Astrocyte (in vitro differentiated cells and primary cell): Measurements from ENCODE around the gene ADM5. TPM values are rescaled to one million over a fixed set of nuclear protein-coding genes. Genes with fewer than 3 reads are reported as not detected.

ENCODE experiments used
- DNase-seq: peaks from one replicate; pipeline ENCODE4 v3.0.0-alpha.2; 2010; ENCODE audit warnings: low read depth
- FAIRE-seq: peaks from 2 replicates; lab custom pipeline; 2011; peaks lifted over from hg19 to GRCh38; lab: Jason Lieb, UNC
- H2AFZ ChIP-seq: 2 replicates; pipeline ENCODE4 v1.6.0; 2012; ENCODE audit warnings: low read depth, low read length, inconsistent platforms
- H3K27ac ChIP-seq: 2 replicates; pipeline ENCODE4 v1.5.1; 2011; ENCODE audit warnings: low read depth, low read length, inconsistent platforms
- H3K27me3 ChIP-seq: 2 replicates; pipeline ENCODE4 v1.6.0; 2011; ENCODE audit warnings: low read length, inconsistent platforms; ENCODE audit not compliant: insufficient read depth
- H3K36me3 ChIP-seq: 2 replicates; pipeline ENCODE4 v1.5.1; 2011; ENCODE audit warnings: low read length, inconsistent platforms; ENCODE audit not compliant: insufficient read depth
- H3K4me1 ChIP-seq: 2 replicates; pipeline ENCODE4 v1.5.1; 2011; ENCODE audit warnings: low read length, inconsistent platforms; ENCODE audit not compliant: insufficient read depth
- H3K4me2 ChIP-seq: 2 replicates; pipeline ENCODE4 v1.6.0; 2012; ENCODE audit warnings: low read length, inconsistent platforms
- H3K4me3 ChIP-seq: 2 replicates; pipeline ENCODE4 v1.5.1; 2011; ENCODE audit warnings: low read depth, mild to moderate bottlenecking, low read length, inconsistent platforms; ENCODE audit not compliant: insufficient read depth
- H3K79me2 ChIP-seq: 2 replicates; pipeline ENCODE4 v1.6.0; 2012; ENCODE audit warnings: mild to moderate bottlenecking, low read length, inconsistent platforms; ENCODE audit not compliant: insufficient read depth
- H3K9ac ChIP-seq: 2 replicates; pipeline ENCODE4 v1.6.0; 2012; ENCODE audit warnings: mild to moderate bottlenecking, low read length, inconsistent platforms
- H3K9me3 ChIP-seq: 2 replicates; pipeline ENCODE4 v1.5.1; 2012; ENCODE audit warnings: low read depth, mild to moderate bottlenecking, low read length, inconsistent platforms; ENCODE audit not compliant: insufficient read depth
- H4K20me1 ChIP-seq: 2 replicates; pipeline ENCODE4 v1.6.0; 2012; ENCODE audit warnings: low read length, inconsistent platforms; ENCODE audit not compliant: insufficient read depth
- H3K27ac Mint-ChIP-seq: one replicate; pipeline ENCODE4 v1.8.0; 2021; ENCODE audit warnings: mild to moderate bottlenecking, mixed read lengths; ENCODE audit not compliant: unreplicated experiment
- H3K27me3 Mint-ChIP-seq: one replicate; pipeline ENCODE4 v1.8.0; 2021; ENCODE audit warnings: low read depth, mixed read lengths; ENCODE audit not compliant: unreplicated experiment
- H3K36me3 Mint-ChIP-seq: one replicate; pipeline ENCODE4 v1.8.0; 2021; ENCODE audit warnings: low read depth, mixed read lengths; ENCODE audit not compliant: unreplicated experiment
- H3K4me1 Mint-ChIP-seq: one replicate; pipeline ENCODE4 v1.8.0; 2021; ENCODE audit warnings: low read depth, mixed read lengths; ENCODE audit not compliant: unreplicated experiment
- H3K4me3 Mint-ChIP-seq: one replicate; pipeline ENCODE4 v1.8.0; 2021; ENCODE audit warnings: mild to moderate bottlenecking, moderate library complexity, mixed read lengths; ENCODE audit not compliant: unreplicated experiment
- H3K9me3 Mint-ChIP-seq: one replicate; pipeline ENCODE4 v1.8.0; 2021; ENCODE audit warnings: mild to moderate bottlenecking, mixed read lengths; ENCODE audit not compliant: unreplicated experiment
- EZH2 ChIP-seq: IDR thresholded peaks from 2 replicates; pipeline ENCODE4 v1.6.1; 2012; ENCODE audit warnings: mild to moderate bottlenecking, low read length, inconsistent platforms; ENCODE audit not compliant: insufficient read depth
- total RNA-seq: library from RNA; stranded (reverse); gene quantifications from 2 replicates; pipeline ENCODE4 v1.2.1, GENCODE V29; 2021
- TF ChIP-seq, protein P1 (sequence below): IDR thresholded peaks from 2 replicates; pipeline ENCODE4 v1.5.1; 2011; ENCODE audit warnings: low read depth, mild to moderate bottlenecking, inconsistent platforms, low read length, moderate library complexity; ENCODE audit not compliant: insufficient read depth

Gene ADM5
- total RNA-seq, 1 donor from 2014 or later: 1.6 TPM

DNA sequence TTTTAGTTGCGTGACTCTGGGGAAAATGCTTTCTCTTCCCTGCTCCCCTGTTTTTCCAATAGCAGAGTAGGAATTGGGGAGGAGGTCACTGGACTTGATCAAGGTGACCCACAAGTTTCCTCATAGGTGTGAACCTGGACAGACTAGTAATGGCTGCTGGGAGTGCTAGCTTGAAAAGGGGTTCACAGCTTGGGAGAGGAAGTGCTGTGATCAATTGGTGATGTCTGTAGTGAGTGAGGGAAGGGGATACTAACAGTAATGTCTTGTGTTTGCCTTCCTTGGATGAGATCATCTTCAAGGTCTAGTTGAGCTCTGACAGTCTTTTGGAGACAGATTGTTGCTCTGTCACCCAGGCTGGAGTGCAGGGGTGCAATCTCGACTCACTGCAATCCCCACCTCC lies 21.9 kb upstream of the ADM5 start:
- H3K36me3 ChIP-seq: peaks cover 6% of the 10 kb centered on the region
- H3K27me3 ChIP-seq: no peaks in the 10 kb centered on the region
- Mint-ChIP-seq H3K4me3 (peak overlapping the region; percentile 100), H3K9me3 (no peaks in the 10 kb centered on the region), H3K27ac (peak overlapping the region; percentile 55), H3K27me3 (no peaks in the 10 kb centered on the region), H3K36me3 (peaks cover 12% of the 10 kb centered on the region), H3K4me1 (peaks cover 9% of the 10 kb centered on the region)
- TF ChIP-seq, protein P1, sequence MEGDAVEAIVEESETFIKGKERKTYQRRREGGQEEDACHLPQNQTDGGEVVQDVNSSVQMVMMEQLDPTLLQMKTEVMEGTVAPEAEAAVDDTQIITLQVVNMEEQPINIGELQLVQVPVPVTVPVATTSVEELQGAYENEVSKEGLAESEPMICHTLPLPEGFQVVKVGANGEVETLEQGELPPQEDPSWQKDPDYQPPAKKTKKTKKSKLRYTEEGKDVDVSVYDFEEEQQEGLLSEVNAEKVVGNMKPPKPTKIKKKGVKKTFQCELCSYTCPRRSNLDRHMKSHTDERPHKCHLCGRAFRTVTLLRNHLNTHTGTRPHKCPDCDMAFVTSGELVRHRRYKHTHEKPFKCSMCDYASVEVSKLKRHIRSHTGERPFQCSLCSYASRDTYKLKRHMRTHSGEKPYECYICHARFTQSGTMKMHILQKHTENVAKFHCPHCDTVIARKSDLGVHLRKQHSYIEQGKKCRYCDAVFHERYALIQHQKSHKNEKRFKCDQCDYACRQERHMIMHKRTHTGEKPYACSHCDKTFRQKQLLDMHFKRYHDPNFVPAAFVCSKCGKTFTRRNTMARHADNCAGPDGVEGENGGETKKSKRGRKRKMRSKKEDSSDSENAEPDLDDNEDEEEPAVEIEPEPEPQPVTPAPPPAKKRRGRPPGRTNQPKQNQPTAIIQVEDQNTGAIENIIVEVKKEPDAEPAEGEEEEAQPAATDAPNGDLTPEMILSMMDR: no peak
- TF ChIP-seq EZH2: no peak
- no peak overlapping the region for H3K9ac ChIP-seq
- FAIRE-seq: no peak
- DNase-seq: no peak
- no peak overlapping the region for H2AFZ ChIP-seq
- peak overlapping the region; percentile 94 for H3K4me2 ChIP-seq
- no peak overlapping the region for H3K4me3 ChIP-seq
- peaks cover 26% of the 10 kb centered on the region for H3K4me1 ChIP-seq
- H3K27ac ChIP-seq: no peak overlapping the region
- H3K9me3 ChIP-seq: no peaks in the 10 kb centered on the region
- H4K20me1 ChIP-seq: peaks cover 17% of the 10 kb centered on the region
- peaks cover 41% of the 10 kb centered on the region for H3K79me2 ChIP-seq

DNA sequence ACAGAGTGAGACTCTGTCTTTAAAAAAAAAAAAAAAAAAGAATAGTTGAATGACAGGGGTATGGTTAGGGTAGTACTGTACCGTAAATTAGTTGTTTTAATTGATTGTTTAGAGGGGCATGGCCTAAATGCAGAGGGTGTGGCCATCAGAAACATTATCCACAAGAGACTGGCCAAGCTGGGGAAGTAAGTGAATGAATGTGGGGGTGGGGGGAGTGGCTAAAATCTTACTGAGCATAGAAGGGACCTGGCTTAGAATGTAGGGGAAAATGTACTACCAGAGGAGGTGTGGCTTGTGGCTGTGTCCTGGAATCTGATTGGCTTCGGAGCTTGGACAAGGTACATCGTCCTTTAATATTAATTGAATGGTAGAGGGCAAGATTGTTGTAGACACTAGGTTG lies 19.9 kb upstream of the ADM5 start:
- peak overlapping the region; percentile 41 for H3K27ac Mint-ChIP-seq
- TF ChIP-seq, protein P1: no peak
- no peak for TF ChIP-seq EZH2
- Histone ChIP-seq H4K20me1 (no peaks in the 10 kb centered on the region), H3K27ac (no peak overlapping the region), H3K9ac (no peak overlapping the region), H3K27me3 (no peaks in the 10 kb centered on the region), H3K79me2 (peaks cover 26% of the 10 kb centered on the region), H3K9me3 (no peaks in the 10 kb centered on the region), H3K4me1 (peaks cover 19% of the 10 kb centered on the region), H2AFZ (no peak overlapping the region), H3K36me3 (no peaks in the 10 kb centered on the region), H3K4me2 (no peak overlapping the region), H3K4me3 (no peak overlapping the region)
- DNase-seq (no peak), FAIRE-seq (no peak)
- H3K9me3 Mint-ChIP-seq: no peaks in the 10 kb centered on the region
- H3K4me3 Mint-ChIP-seq: no peak overlapping the region
- H3K4me1 Mint-ChIP-seq: peaks cover 6% of the 10 kb centered on the region
- H3K27me3 Mint-ChIP-seq: no peaks in the 10 kb centered on the region
- H3K36me3 Mint-ChIP-seq: peaks cover 8% of the 10 kb centered on the region

DNA sequence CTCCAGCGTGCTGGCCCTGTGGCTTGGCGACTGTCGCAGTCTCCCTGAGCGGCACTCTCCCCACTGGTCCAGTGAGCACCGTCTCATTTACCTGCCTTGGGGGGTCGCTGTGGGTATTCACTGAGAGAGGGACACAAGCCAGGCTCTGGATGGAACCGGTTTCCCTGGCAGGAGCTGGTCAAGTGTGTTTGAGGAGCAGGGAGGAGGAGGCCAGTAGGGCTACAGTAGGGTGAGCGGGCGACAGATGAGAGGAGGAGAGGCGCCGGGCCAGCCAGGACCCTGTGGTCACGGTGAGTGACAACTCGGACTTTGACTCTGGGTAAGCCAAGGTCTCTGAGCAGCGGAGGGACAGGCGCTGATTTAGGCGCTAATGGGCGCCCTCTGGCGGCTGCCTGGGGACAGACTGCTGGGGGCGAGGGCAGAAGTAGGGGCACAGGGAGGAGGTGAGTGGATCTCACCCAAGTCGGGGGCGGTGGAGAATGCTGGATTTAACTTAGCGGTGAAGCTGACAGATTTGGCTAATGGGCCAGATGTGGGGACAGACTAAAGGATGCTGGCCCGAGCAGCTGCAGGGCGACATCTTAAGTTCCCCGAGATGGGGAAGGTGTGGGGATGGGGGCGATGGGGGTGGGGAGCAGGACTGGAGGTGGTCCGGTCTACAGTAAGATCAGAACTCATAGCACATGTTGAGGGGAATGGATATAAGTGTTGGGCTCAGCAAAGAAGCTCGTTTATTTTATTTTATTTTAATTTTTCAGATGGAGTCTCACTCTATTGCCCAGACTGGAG lies 17.1 kb upstream of the ADM5 start:
- H3K4me1 ChIP-seq: peaks cover 5% of the 10 kb centered on the region
- H3K9ac ChIP-seq: peak overlapping the region; percentile 71
- TF ChIP-seq EZH2: no peak
- TF ChIP-seq, protein P1: peak; percentile 93
- DNase-seq (peak; percentile 31), FAIRE-seq (no peak)
- peaks cover 9% of the 10 kb centered on the region for H3K79me2 ChIP-seq
- no peaks in the 10 kb centered on the region for H3K9me3 Mint-ChIP-seq
- peak overlapping the region; percentile 75 for H3K4me3 Mint-ChIP-seq
- H3K27ac ChIP-seq: no peak overlapping the region
- H4K20me1 ChIP-seq: no peaks in the 10 kb centered on the region
- H3K27ac Mint-ChIP-seq: peak overlapping the region; percentile 18
- peaks cover 2% of the 10 kb centered on the region for H3K4me1 Mint-ChIP-seq
- no peaks in the 10 kb centered on the region for H3K27me3 Mint-ChIP-seq
- H3K9me3 ChIP-seq: no peaks in the 10 kb centered on the region
- no peaks in the 10 kb centered on the region for H3K36me3 ChIP-seq
- H3K36me3 Mint-ChIP-seq: peaks cover 7% of the 10 kb centered on the region
- H3K4me3 ChIP-seq: peak overlapping the region; percentile 37
- no peaks in the 10 kb centered on the region for H3K27me3 ChIP-seq
- peak overlapping the region; percentile 81 for H3K4me2 ChIP-seq
- peak overlapping the region; percentile 88 for H2AFZ ChIP-seq
